GM12878 (cell line): Measurements from ENCODE around the gene LMF1. TPM values are rescaled to one million over a fixed set of nuclear protein-coding genes. Genes with fewer than 3 reads are reported as not detected.

Experiments
- ATAC-seq: fragments of 200-7000 bp; cut with Tn5 transposase; 3 replicates; pipeline ENCODE4 v1.9.1; 2020; ENCODE audit warnings: mild to moderate bottlenecking, moderate library complexity
- BruUV-seq: library from RNA; stranded (reverse); fragments of 400-500 nt; replicated peaks from 2 replicates; lab custom pipeline; 2021; lab: Mats Ljungman, UMichigan
- CTCF ChIA-PET: fragments of 300-600 bp; sonication (Branson Sonifier 250); formaldehyde crosslinking; extraction: SDS; loops from one replicate; lab custom pipeline; 2021; ENCODE audit warnings: inconsistent platforms; lab: Yijun Ruan, JAX
- POLR2A ChIA-PET: fragments of 350-600 bp; formaldehyde crosslinking; extraction: SDS; loops from one replicate; lab custom pipeline; 2021; ENCODE audit warnings: inconsistent platforms; lab: Charles Lee
- RAD21 ChIA-PET: fragments of 300-600 bp; sonication (Branson Sonifier 250); formaldehyde crosslinking; loops from one replicate; lab custom pipeline; 2023; ENCODE audit warnings: antibody characterized with exemption; ENCODE audit not compliant: unreplicated experiment; lab: Charles Lee
- SMC1A ChIA-PET: fragments of 300-600 bp; sonication (Branson Sonifier 250); formaldehyde crosslinking; loops from one replicate; lab custom pipeline; 2023; ENCODE audit not compliant: unreplicated experiment, uncharacterized antibody; lab: Charles Lee
- DNase-seq: peaks from one replicate; pipeline ENCODE4 v3.0.0-alpha.2; 2011; ENCODE audit warnings: low read depth, low spot score
- FAIRE-seq: peaks from 3 replicates; lab custom pipeline; 2011; peaks lifted over from hg19 to GRCh38; lab: Jason Lieb, UNC
- H2AFZ ChIP-seq: 2 replicates; pipeline ENCODE4 v1.6.0; 2011; ENCODE audit warnings: low read depth, low read length, control low read depth; ENCODE audit not compliant: control insufficient read depth
- H3K27ac ChIP-seq: 2 replicates; pipeline ENCODE4 v1.5.1; 2011; ENCODE audit warnings: control low read depth; ENCODE audit not compliant: control insufficient read depth, insufficient read depth
- H3K27me3 ChIP-seq, 2 experiments: replicated peaks in 1 of 2; 2 replicates each; pipeline versions ENCODE4 v1.6.0 to v1.6.1; 2011; ENCODE audit warnings: low read length in 1 of 2; ENCODE audit not compliant: control insufficient read depth in 2 of 2, insufficient read depth in 2 of 2
- H3K36me3 ChIP-seq, 2 experiments: 2 replicates each; pipeline ENCODE4 v1.5.1; 2011; ENCODE audit warnings: low read length in 1 of 2; ENCODE audit not compliant: control insufficient read depth in 2 of 2, insufficient read depth in 2 of 2
- H3K4me1 ChIP-seq: 2 replicates; pipeline ENCODE4 v1.6.1; 2011; ENCODE audit warnings: mild to moderate bottlenecking, low read length, moderate library complexity, mixed read lengths; ENCODE audit not compliant: control insufficient read depth, insufficient read depth
- H3K4me2 ChIP-seq: 2 replicates; pipeline ENCODE4 v1.6.0; 2011; ENCODE audit warnings: control low read depth; ENCODE audit not compliant: control insufficient read depth, insufficient read depth
- H3K4me3 ChIP-seq: fragments of 200-600 bp; sonication (generic); 2 replicates; pipeline ENCODE4 v1.5.1; 2016
- H3K79me2 ChIP-seq: 2 replicates; pipeline ENCODE4 v1.6.0; 2011; ENCODE audit warnings: low read length; ENCODE audit not compliant: control insufficient read depth, insufficient read depth
- H3K9ac ChIP-seq: 2 replicates; pipeline ENCODE4 v1.8.0; 2011; ENCODE audit warnings: low read length, control low read depth, mixed read lengths; ENCODE audit not compliant: control insufficient read depth, insufficient read depth
- H3K9me3 ChIP-seq: replicated peaks from 3 replicates; pipeline ENCODE4 v1.5.1; 2011; ENCODE audit warnings: mild to moderate bottlenecking, low read length; ENCODE audit not compliant: control insufficient read depth, insufficient read depth
- H4K20me1 ChIP-seq: 2 replicates; pipeline ENCODE4 v1.6.0; 2011; ENCODE audit not compliant: control insufficient read depth, insufficient read depth
- CEBPZ ChIP-seq: fragments of 150-350 bp; IDR thresholded peaks from 2 replicates; pipeline ENCODE4 v1.6.1; 2016; ENCODE audit warnings: low read depth, low read length
- CREM ChIP-seq: IDR thresholded peaks from 2 replicates; pipeline ENCODE4 v1.6.1; 2014; ENCODE audit warnings: antibody characterized with exemption, low read depth
- JUND ChIP-seq: IDR thresholded peaks from 2 replicates; pipeline ENCODE4 v1.6.1; 2012; ENCODE audit warnings: low read depth, mild to moderate bottlenecking, low read length, improper control_type of control experiment, moderate library complexity
- MEF2A ChIP-seq: IDR thresholded peaks from 2 replicates; pipeline ENCODE4 v1.6.1; 2011; ENCODE audit warnings: low read depth, mild to moderate bottlenecking, low read length, moderate library complexity; ENCODE audit not compliant: insufficient read depth
- MYC ChIP-seq: IDR thresholded peaks from 2 replicates; pipeline ENCODE4 v1.6.1; 2011; ENCODE audit warnings: mild to moderate bottlenecking, low read length, moderate library complexity, inconsistent platforms; ENCODE audit not compliant: insufficient read depth, insufficient replicate concordance, insufficient read length, severe bottlenecking
- PBX3 ChIP-seq: IDR thresholded peaks from 2 replicates; pipeline ENCODE4 v1.6.1; 2011; ENCODE audit warnings: mild to moderate bottlenecking, low read depth, low read length, moderate library complexity; ENCODE audit not compliant: insufficient replicate concordance
- YBX1 ChIP-seq: fragments of 450-650 bp; IDR thresholded peaks from 2 replicates; pipeline ENCODE4 v1.6.1; 2016; ENCODE audit warnings: antibody characterized with exemption
- WGBS: methylation state at CpG from one replicate; pipeline ENCODE4 v1.1.6; 2016; ENCODE audit warnings: low lambda C conversion rate; ENCODE audit not compliant: insufficient replicate concordance, insufficient coverage; ENCODE audit errors: missing lambda C conversion rate; 5-methylcytosine and 5-hydroxymethylcytosine counted together
- in situ Hi-C: fragments of 300-500 bp; cut with MboI; formaldehyde crosslinking; loops from 9 replicates; pipeline ENCODE4 v1.14.3; 2018; ENCODE audit warnings: mixed read lengths
- intact Hi-C: fragments of 100-400 bp; cut with micrococcal nuclease; formaldehyde crosslinking; loops from one replicate; pipeline ENCODE4 v1.14.2; 2022; ENCODE audit not compliant: unreplicated experiment
- polyA plus RNA-seq, 11 experiments: library from polyadenylated mRNA; depleted of rRNA in 4 of 11; unstranded in 6 of 11; stranded (reverse) in 5 of 11; fragments of >200 nt; fragmentation: Nextera tagmentation in 4 of 11; fragmentation: Illumina TruSeq in 1 of 11; extraction: Ambion mirVana in 4 of 11; extraction: Trizol in 1 of 11; gene quantifications; 1 replicate in 1 of 11; 2 replicates in 10 of 11; pipeline versions ENCODE4 v1.2.1 to v1.2.3, GENCODE V29; 2011 to 2016; ENCODE audit warnings: inconsistent platforms in 2 of 11, missing spikeins in 2 of 11, low read depth in 1 of 11
- total RNA-seq, 4 experiments: library from RNA; depleted of rRNA in 3 of 4; stranded (reverse); fragments of >200 nt in 3 of 4; fragmentation: Illumina TruSeq in 1 of 4; extraction: Trizol in 1 of 4; gene quantifications; 2 replicates each; pipeline versions ENCODE4 v1.2.1 to v1.2.3, GENCODE V29; 2013 to 2021

Gene LMF1
- total and polyA plus RNA-seq, 10 of the 15 experiments (the other 5 are each of a cell fraction or from before 2014, with no cell fraction given) = 0.18 to 3.2 (median 1.4) TPM; not detected in 1

- no peak for TF ChIP-seq CEBPZ
Measured at GRCh38 chr16:892006-892405, 78.8 kb downstream of the LMF1 start (continued).

GRCh38 chr16:891353-891740 is 79.4 kb downstream of the LMF1 start:
- Histone ChIP-seq H3K4me3 (no peak overlapping the region), H2AFZ (no peak overlapping the region), H3K79me2 (no peaks in the 10 kb centered on the region), H3K9ac (no peak overlapping the region), H3K9me3 (no peaks in the 10 kb centered on the region), H3K27me3 (no peaks in the 10 kb centered on the region), H4K20me1 (no peaks in the 10 kb centered on the region), H3K4me2 (no peak overlapping the region), H3K27ac (no peak overlapping the region), H3K36me3 (no peaks in the 10 kb centered on the region), H3K4me1 (no peaks in the 10 kb centered on the region)
- ChIA-PET SMC1A (no interaction called here), RAD21 (interaction anchor here (0.7 kb wide), 1 partner anchor 428 kb away, joined by 6 read pairs; no protein-coding TSS in a partner anchor), POLR2A (no interaction called here), CTCF (no interaction called here)
- in situ Hi-C loops (no loop called here), intact Hi-C loops (no loop called here)
- ATAC-seq (no peak), FAIRE-seq (no peak), DNase-seq (no peak)
- WGBS = 61% methylated on average over 11 of the region's 11 CpGs
- TF ChIP-seq CREM (no peak), MYC (no peak), PBX3 (no peak), JUND (no peak), MEF2A (no peak), YBX1 (no peak)
- BruUV-seq = no TSS peak
